ENCODE results near the gene RBBP5. TPM values are rescaled to one million over a fixed set of nuclear protein-coding genes. Genes with fewer than 3 reads are reported as not detected.

The RBBP5 gene
- total RNA-seq, 1 experiment from 2014 or later, result 17.3 TPM

DNA sequence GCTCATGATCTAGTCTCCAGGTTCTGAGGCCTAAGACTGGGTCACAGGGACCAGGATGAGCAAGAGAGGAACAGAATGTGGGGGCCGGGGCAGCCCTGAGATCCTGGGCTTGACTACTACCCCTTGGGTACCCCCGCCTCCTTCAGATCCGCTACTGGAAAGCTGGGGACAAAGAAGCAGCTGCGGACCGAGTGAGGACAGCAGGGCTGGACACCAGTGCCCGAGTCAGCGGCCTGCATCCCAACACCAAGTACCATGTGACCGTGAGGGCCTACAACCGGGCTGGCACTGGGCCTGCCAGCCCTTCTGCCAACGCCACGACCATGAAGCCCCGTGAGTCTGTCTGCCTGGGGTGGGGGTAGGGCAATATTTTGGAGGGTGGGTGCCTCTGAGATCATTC lies 50.0 kb downstream of the RBBP5 start:
- no peak overlapping the region for H2AK5ac ChIP-seq (ENCODE audit: insufficient read length, low read length)
- WGBS (ENCODE audit: extremely low coverage, insufficient read length, low lambda C conversion rate), result no CpG with 5 or more reads among the region's 12 CpGs
- no peak overlapping the region for H2BK20ac ChIP-seq (ENCODE audit: low read depth, low read length, poor library complexity, severe bottlenecking)
- H3K23me2 ChIP-seq (ENCODE audit: insufficient read length, low read depth, low read length, poor library complexity, severe bottlenecking), result peaks cover 2% of the 10 kb centered on the region
- H4K91ac ChIP-seq (ENCODE audit: insufficient read length, low read depth, low read length), result no peak overlapping the region
- H3K79me2 ChIP-seq (ENCODE audit: insufficient read depth, low read length), result no peaks in the 10 kb centered on the region
- Mint-ChIP-seq H3K4me3 (no peak overlapping the region), H3K27me3 (ENCODE audit: low read depth) (no peaks in the 10 kb centered on the region; the same call in 1 of the 2 replicates), H3K4me1 (no peaks in the 10 kb centered on the region; a peak in 2 of 4 replicates), H3K36me3 (ENCODE audit: insufficient read depth in 1 of 3, low read depth in 3 of 3) (no peaks in the 10 kb centered on the region), H3K27ac (0 out of 7 replicates have a peak overlapping the region, but pooled peaks of 1 of the 3 experiments have one; percentile 35), H3K9me3 (no peaks in the 10 kb centered on the region)
- no peak overlapping the region for H3K27ac ChIP-seq (ENCODE audit: insufficient read length, low read depth, low read length)
- no peaks in the 10 kb centered on the region for H3K79me1 ChIP-seq (ENCODE audit: insufficient read depth, low read depth, low read length, poor library complexity, severe bottlenecking)
- TF ChIP-seq, protein P1, sequence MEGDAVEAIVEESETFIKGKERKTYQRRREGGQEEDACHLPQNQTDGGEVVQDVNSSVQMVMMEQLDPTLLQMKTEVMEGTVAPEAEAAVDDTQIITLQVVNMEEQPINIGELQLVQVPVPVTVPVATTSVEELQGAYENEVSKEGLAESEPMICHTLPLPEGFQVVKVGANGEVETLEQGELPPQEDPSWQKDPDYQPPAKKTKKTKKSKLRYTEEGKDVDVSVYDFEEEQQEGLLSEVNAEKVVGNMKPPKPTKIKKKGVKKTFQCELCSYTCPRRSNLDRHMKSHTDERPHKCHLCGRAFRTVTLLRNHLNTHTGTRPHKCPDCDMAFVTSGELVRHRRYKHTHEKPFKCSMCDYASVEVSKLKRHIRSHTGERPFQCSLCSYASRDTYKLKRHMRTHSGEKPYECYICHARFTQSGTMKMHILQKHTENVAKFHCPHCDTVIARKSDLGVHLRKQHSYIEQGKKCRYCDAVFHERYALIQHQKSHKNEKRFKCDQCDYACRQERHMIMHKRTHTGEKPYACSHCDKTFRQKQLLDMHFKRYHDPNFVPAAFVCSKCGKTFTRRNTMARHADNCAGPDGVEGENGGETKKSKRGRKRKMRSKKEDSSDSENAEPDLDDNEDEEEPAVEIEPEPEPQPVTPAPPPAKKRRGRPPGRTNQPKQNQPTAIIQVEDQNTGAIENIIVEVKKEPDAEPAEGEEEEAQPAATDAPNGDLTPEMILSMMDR (conservative IDR thresholded peaks at IDR 0.05), result no peak
- no peak overlapping the region for H2BK12ac ChIP-seq (ENCODE audit: insufficient read length, low read depth, low read length)
- H4K20me1 ChIP-seq (ENCODE audit: control insufficient read depth, insufficient read depth, insufficient read length), result no peaks in the 10 kb centered on the region
- no peak overlapping the region for H2BK15ac ChIP-seq (ENCODE audit: low read depth, low read length)
- H2AFZ ChIP-seq (ENCODE audit: low read length), result no peak overlapping the region
- H3K4ac ChIP-seq (ENCODE audit: low read depth, low read length), result no peak overlapping the region
- no peak overlapping the region for H2BK5ac ChIP-seq (ENCODE audit: insufficient read length, low read length)
- no peaks in the 10 kb centered on the region for H3K4me1 ChIP-seq (ENCODE audit: insufficient read depth, low read length)
- no peak overlapping the region for H2BK120ac ChIP-seq (ENCODE audit: low read depth, low read length, poor library complexity, severe bottlenecking)
- H3K14ac ChIP-seq (ENCODE audit: insufficient read depth, low read length), result no peak overlapping the region
- H3K56ac ChIP-seq (ENCODE audit: insufficient read length, low read depth, low read length), result no peak overlapping the region
- no peak for DNase-seq
- H4K8ac ChIP-seq (replicated peaks; ENCODE audit: insufficient read length, low read depth, low read length), result no peak overlapping the region
- H3K9me3 ChIP-seq (ENCODE audit: control insufficient read depth, low read depth, low read length), result no peaks in the 10 kb centered on the region
- H3K4me2 ChIP-seq (ENCODE audit: insufficient read depth, insufficient read length, low read length), result no peak overlapping the region
- H3K9ac ChIP-seq (ENCODE audit: extremely low read depth, insufficient read length, low read length), result no peak overlapping the region
- no peak overlapping the region for H3T11ph ChIP-seq (ENCODE audit: low read length)
- H3K18ac ChIP-seq (ENCODE audit: insufficient read length, low read depth, low read length), result no peak overlapping the region
- no peaks in the 10 kb centered on the region for H3K27me3 ChIP-seq (ENCODE audit: insufficient read depth, low read length)
- no peak overlapping the region for H3K23ac ChIP-seq (ENCODE audit: insufficient read length, low read depth, low read length)
- no peak overlapping the region for H4K5ac ChIP-seq (ENCODE audit: insufficient read length, low read depth, low read length)
